IPS DF 19.7 (cell line): Measurements from ENCODE around the gene STRIP1.

Source experiments
- DNase-seq: peaks from one replicate; pipeline ENCODE4 v3.0.0-alpha.2; 2013; ENCODE audit warnings: low read depth, low spot score

The STRIP1 gene

DNA sequence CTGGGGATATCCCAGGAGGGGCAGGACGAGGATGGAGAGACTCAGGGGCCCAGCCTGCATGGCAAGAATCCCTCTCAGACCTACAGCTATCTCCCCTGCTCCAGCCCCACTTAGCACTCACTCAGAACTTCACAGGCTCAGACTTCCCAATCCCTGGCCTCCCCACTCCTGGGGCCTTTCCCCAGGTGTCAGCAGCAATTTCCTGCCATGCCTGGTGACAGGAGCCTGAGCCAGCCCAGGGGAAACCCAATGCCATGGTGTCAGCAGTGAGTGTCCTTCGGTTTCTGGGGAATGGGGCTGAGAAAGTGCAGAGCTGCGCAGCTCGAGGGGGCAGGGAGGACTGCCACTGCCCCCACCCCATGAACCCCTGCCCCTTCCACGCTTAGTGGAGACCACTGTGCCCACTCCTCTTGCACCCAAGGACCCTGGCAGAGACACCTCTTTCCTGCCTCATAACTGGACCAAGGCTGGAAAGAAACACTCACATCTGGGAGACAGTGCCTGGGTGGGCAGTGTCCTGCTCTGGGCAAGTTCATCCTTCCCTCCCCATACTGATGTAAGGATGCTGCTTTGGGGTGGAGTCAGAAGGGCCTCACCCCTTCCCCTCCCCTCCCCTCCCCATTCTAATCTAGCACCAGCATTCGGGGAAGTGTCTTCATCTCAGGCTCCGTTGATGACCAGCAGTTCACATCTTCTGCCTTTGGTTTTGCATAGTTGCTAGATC lies 60.7 kb downstream of the STRIP1 start:
- no peak for DNase-seq

DNA sequence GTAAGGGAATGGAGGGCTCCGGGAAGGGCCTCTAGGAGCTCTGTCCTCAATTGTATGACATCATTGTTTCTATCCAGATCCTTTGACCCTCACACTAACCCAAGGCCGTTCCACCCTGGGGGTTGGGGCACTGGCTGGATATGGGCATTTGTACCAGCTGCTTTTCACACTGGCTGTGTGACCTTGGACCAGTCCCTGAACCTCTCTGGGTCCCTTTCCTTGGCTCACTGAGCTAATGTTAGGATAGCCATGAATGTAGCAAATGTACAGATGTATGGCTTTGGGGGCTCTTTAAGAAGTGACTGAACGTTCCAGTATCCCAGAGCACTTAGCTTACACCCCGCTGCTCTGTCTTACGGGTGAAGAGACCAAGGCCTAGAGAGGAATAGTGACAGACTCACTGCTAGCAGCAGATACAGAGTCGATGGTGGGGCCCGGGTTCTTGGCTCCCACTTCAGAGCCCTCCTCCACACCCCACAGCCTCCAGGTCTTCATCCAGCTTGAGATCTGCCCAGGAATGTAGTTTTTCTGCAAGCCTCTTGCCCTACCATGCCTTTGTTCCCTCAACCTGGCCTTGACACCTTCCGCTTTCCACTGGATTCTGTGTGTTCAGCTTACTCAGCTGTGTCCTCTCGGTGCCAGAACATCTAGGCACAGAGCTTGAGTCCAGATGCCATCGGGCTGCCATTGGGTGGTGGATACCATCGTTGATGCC lies 63.2 kb downstream of the STRIP1 start:
- DNase-seq, result no peak

DNA sequence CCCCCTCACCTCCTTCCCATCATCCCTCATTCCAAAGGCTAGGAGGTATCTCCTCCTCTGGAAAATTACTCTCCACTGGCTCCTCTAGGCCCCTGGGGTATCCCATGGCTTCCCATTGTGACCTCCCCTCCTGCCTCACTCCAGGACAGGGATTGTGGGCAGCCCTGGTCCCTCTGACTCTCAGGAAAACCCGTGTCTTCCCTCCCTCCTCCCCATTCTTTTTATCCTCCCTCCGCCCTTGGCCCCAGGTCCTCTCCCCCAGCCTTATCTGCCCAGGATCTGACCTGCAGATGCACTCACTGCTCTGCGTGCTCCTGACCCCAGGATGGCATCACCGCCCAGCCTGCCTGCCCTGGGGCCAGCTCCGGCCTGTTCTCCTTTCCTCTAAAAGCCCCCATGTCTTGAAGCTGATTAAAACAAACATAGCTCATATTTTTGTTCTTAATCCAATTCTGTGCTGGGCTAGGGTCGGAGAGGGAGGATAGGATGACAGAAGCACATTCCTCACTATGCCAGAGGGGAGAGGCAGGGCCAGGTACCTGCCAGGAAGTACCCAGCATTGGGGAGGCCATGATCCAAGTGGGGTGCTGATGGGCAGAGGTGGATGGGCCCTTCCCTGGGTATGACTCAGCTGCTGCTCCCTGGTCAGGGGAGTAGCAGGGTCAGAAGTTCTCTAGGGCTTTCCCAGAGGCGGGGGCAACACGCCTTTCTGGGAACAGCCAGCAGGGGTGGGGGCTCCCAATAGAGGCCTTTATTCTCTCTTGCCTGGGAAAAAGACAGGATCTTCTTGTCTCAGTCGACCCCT lies 64.0 kb downstream of the STRIP1 start:
- DNase-seq, result no peak

DNA sequence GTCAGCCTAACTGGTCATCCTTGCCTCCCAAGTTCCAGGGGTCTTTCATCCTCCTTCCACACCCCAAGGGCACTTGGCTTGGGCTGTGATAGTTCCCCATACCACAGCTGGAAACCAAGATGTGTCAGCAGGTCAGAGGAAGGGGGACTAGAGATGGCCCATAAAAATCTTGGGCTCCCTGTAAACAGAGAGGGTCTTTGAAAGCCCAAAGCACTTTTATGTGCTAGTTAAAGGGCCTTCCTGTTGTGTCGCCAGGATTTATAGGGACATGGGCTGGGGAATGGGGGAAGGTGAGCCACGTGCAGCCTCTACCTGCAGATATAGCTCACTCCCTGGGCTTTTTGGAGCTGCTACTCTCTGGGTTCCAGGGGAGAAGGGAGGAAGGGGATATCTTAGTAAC lies 65.9 kb downstream of the STRIP1 start:
- DNase-seq, result no peak

DNA sequence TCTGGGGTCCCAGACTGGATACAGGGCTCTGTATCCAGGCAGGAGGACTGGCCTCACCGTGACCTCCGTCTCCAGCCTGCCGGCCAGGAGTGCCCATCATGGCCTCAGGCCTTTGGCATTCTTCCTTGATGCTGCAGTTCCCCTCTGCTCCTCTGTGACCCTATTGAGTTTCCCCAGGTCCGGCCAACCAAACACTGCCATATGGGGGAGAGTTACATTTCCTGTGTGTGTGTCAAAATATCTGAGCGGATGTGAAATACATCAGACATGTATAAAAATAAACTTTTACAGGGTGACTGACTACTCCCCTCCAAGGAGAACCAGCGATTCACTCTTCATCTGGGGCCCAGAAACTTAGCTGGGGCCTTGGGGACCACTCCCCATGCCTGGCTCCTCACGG lies 67.7 kb downstream of the STRIP1 start:
- no peak for DNase-seq
